NK-92 (cell line): Measurements from ENCODE around the gene ADH7.

Experiments used
- DNase-seq: peaks from one replicate; lab custom pipeline; 2025; ENCODE audit not compliant: unreplicated experiment; lab: John Stamatoyannopoulos, UW

Gene ADH7

GRCh38 chr4:99435154-99435553 is at the start of gene ADH7:
ADH7 (minus strand) TSS chr4:99435342; CDS start chr4:99435233, 109 bp downstream.
- DNase-seq = no peak

DNA sequence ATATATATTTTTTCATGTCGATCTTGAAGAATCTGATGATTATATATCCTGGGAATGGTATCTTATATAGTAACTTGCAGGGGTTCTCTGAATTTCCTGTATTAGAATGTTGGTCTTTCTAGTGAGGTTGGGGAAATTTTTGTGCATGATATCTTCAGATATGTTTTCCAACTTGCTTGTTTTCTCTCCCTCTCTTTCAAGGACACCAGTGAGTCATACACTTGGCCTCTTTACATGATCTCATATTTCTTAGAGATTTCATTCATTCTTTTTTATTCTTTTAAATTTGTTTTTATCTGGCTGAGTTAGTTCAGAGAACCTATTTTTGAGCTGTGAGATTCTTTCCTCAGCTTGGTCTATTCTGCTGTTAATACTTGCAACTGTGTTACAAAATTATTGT is 48.5 kb upstream of the ADH7 start:
- DNase-seq = no peak

DNA sequence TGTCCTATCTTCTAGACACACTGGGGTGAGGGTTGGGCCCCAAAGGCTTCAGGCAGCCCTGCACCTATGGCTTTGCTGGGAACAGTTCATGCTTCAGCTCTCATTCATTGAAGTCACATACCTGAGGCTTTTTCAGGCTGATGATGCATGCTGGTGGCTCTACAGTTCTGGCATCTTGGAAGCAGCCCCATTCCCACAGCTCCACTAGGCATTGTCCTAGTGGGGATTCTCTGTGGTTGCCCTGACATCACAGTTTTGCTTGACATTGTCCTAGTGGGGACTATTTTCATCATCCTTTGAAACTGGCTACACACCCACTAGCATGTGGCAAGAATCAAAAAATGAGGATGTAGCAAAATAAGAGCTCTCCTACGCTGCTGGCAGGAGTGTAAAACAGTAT is 38.0 kb upstream of the ADH7 start:
- no peak for DNase-seq

DNA sequence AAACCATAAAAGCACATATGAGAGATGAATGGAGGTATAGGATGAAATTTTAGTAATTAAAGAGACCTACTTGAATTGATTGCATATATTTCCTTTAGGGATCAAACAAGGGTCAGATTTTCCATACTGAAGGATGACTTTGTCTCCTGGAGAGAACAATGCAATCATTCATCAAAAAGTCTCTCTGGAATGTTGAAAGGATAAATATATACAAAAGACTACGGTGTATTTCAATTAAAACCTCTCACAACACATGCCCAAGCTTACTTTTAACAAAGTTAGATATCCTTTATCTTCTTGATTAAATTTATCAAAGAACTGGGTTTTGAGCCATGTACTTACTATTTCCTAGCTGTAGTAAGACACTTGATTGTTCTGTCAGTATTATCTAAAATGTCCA is 36.8 kb upstream of the ADH7 start:
- no peak for DNase-seq

DNA sequence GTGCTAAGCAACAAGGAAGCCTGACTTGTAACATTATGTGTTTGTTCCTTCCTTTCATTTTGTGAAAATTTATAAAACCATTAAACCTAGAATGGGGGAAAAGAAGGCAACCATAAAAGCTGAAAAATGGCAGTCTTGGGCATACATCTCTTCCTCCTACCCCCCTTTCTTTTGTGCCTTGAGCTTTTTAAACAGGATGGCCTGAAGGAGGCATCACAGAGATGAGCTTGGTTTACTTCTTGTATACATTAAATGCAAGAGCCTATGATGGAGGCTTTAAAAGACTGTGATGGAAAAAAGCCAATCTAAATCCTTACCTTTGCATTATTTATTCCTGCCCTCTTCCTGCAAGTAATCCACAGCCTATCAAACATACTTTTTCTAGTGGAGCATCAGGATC is 36.2 kb upstream of the ADH7 start:
- DNase-seq = no peak

DNA sequence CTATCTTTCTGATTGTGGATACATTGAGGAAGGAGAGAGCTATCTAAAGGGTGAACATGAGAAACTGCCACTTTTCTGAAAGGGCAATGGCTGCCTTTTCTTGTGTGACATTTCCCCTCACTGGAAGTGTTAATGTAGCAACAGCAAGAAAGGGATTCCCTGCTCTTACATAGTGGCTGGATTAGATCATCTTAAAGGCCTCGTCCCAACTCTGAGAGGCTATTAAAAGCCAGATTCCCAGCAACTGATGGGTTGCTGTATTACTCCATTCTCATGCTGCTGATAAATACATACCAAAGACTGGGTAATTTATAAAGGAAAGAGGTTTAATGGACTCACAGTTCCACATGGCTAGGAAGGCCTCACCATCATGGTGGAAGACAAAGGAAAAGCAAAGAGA is 33.7 kb upstream of the ADH7 start:
- DNase-seq = no peak

DNA sequence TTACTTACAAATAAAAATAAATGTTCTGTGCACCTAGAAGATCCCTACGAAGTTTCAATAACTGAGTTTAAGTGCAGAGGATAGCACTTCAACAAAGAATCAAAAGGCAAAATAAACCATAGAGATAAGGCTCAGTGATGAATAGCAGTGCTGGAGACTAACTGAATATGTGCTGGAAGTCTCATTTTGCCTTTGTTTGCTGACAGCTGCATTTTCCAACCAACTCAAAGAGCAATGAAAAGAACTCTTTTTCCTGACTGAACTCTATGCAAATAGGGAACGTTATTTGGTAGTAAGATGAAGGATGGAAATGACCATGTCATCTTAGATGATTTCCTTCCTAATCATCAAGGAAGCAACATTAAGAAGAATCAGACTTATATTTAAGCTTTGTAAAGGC is 32.7 kb upstream of the ADH7 start:
- DNase-seq = no peak

- DNase-seq = no peak
These were observed 28.4 kb upstream of the ADH7 start for GRCh38 chr4:99463566-99463965.

- no peak for DNase-seq
These were observed 27.8 kb upstream of the ADH7 start for GRCh38 chr4:99462875-99463464.

- no peak for DNase-seq
These were observed 26.7 kb upstream of the ADH7 start for GRCh38 chr4:99461623-99462401.

DNA sequence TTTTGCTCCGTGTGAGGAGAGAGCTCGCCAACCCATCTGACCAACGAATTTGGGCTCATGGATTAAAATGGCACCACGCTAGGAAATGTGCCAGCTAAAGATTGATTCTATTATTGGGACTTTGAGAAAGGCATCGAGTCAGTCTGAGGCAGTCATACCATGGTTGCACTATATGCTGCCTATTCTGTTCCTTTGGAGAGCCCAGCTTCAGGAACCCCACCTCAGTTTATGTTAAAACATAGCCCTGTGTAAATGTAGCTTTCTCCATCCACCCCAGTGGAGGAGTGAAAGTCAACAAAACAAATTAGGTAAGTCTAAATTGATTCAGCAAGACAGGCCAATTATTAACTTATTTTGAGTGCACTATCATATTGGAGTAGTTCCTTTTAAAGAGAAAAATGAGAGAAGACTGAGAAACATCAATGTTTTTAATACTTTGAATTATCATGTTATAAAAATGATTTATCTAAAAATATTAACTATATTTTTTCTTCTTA is 24.5 kb upstream of the ADH7 start:
- DNase-seq = no peak

DNA sequence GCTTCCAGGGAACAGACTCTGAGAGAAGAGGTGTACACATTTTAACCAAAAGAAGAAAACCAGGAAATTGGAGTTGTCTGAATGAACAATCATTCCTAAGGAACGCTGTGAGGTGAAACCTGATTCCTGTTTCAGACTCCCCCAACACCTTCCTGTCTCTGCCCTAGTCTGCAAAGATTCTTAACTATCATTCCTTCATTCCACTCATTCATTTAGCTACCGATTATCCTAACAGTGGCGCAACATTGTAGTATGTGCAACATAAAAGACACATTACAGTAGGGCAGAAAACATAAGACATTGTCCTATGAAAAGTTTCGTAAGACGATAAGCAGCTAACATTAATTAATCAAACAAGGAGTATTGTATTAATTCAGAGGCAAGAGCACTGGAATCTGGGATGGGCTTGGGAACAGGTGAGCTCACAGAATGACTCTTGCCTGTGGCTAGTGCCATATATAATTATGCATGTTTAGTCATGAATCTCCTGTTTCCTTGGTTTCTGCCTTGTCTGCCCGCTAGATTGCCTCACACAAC is 23.8 kb upstream of the ADH7 start:
- DNase-seq = no peak

DNA sequence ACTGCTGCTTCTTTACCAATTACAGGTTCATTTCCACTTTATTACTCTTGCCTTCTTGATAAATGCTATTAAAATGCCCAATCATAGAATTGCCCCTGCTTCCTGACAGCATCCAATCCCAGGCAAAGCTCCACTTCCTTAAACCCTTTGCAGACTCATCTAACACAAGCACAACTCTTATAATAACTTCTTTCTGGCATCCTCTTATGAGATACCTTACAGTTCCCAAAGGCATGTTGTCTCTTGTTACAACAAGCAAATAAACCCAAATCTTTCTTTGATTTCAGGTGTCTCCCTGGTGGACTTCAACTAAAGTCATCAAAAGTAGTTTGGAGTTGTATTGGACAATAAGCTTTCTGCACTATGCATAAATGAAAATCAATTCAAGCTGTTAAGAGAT is 22.5 kb upstream of the ADH7 start:
- DNase-seq = no peak

GRCh38 chr4:99457270-99457669 is 22.1 kb upstream of the ADH7 start:
- DNase-seq = no peak

- DNase-seq = no peak
These were observed 12.4 kb upstream of the ADH7 start for GRCh38 chr4:99447513-99447912.

GRCh38 chr4:99447079-99447478 is 11.9 kb upstream of the ADH7 start:
- DNase-seq = no peak

- no peak for DNase-seq
These were observed 3.3 kb upstream of the ADH7 start for GRCh38 chr4:99438405-99438780.

GRCh38 chr4:99437723-99438404 is 2.7 kb upstream of the ADH7 start:
- no peak for DNase-seq

GRCh38 chr4:99436976-99437722 is 2.0 kb upstream of the ADH7 start:
- DNase-seq = no peak

DNA sequence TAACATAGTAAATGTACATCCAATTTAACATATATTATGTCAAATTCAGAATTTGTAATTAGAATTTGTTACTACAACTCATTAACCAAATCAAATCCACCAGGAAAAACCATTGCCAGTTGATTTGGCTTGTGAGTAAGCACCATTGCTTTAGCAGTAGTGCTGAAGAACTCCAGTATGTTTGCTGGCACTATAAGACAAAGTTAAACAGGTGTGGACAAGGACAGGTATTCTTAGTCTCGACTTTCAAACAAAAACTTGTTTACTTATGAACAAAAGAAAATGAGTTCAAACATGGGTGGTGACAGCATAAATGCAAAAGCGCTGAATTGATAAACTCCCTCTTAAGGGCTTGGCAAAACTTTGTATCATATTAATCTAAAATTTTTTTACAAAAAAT is 1.3 kb upstream of the ADH7 start:
- no peak for DNase-seq

DNA sequence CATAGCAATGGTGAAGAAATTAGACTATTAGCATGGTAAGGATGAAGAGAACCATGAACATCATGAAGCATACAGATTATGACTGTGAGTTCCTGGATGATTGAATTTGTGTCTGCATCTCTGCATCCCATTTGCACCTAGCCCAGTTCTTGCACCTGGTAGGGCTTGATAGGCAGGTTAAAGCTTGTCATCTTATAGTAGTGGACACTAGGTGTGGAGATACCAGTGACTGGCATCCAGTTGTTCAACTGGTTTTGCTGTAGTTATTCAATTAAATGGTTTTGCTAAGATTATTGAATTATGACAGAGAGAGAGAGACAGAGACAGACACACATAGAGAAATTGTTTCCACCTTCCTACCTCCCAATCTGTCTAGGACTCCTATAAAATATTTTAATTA is 5.0 kb downstream of the ADH7 start:
- DNase-seq = no peak
